Measurements from ENCODE around the gene LRRC4C.

The LRRC4C gene

GRCh38 chr11:40139066-40139465 lies 1320.4 kb downstream of the LRRC4C start:
- Histone ChIP-seq H3K9ac (ENCODE audit: low read length) (no peak overlapping the region), H3K36me3 (ENCODE audit: insufficient read depth, low read length) (no peaks in the 10 kb centered on the region), H3K79me2 (ENCODE audit: insufficient read depth, low read length) (no peaks in the 10 kb centered on the region), H3K9me2 (ENCODE audit: low read depth, low read length) (no peaks in the 10 kb centered on the region), H3F3A (ENCODE audit: insufficient read depth, low read length) (no peaks in the 10 kb centered on the region), H3K4me2 (ENCODE audit: low read length) (no peak overlapping the region), H4K20me1 (ENCODE audit: insufficient read depth, low read length) (no peaks in the 10 kb centered on the region), H3K27me3 (ENCODE audit: insufficient read depth, low read length) (no peaks in the 10 kb centered on the region), H3K27ac (ENCODE audit: low read depth, low read length, poor library complexity, severe bottlenecking) (no peak overlapping the region), H2AFZ (ENCODE audit: low read length) (no peak overlapping the region), H3K4me3 (ENCODE audit: low read depth, low read length, poor library complexity, severe bottlenecking) (no peak overlapping the region), H3K9me3 (ENCODE audit: low read length) (no peaks in the 10 kb centered on the region), H3K4me1 (ENCODE audit: insufficient read depth, low read length, severe bottlenecking) (no peaks in the 10 kb centered on the region)
- TF ChIP-seq CTCF (IDR thresholded peaks at IDR 0.05; ENCODE audit: low read length) (no peak), EZH2 (IDR thresholded peaks at IDR 0.05; ENCODE audit: borderline replicate concordance, low read length) (no peak)

- Histone ChIP-seq H3K9me3 (ENCODE audit: low read length) (no peaks in the 10 kb centered on the region), H3K9ac (ENCODE audit: low read length) (no peak overlapping the region), H3K27me3 (ENCODE audit: insufficient read depth, low read length) (no peaks in the 10 kb centered on the region)
These were observed 1324.5 kb downstream of the LRRC4C start for GRCh38 chr11:40134820-40135570.

GRCh38 chr11:40133498-40133897 lies 1326.0 kb downstream of the LRRC4C start:
- Histone ChIP-seq H3K4me1 (ENCODE audit: insufficient read depth, low read length, severe bottlenecking) (no peaks in the 10 kb centered on the region), H3K4me3 (ENCODE audit: low read depth, low read length, poor library complexity, severe bottlenecking) (no peak overlapping the region), H3K9me2 (ENCODE audit: low read depth, low read length) (no peaks in the 10 kb centered on the region), H2AFZ (ENCODE audit: low read length) (no peak overlapping the region), H3K79me2 (ENCODE audit: insufficient read depth, low read length) (no peaks in the 10 kb centered on the region), H3K4me2 (ENCODE audit: low read length) (no peak overlapping the region), H4K20me1 (ENCODE audit: insufficient read depth, low read length) (no peaks in the 10 kb centered on the region), H3K27ac (ENCODE audit: low read depth, low read length, poor library complexity, severe bottlenecking) (no peak overlapping the region), H3K9me3 (ENCODE audit: low read length) (no peaks in the 10 kb centered on the region), H3F3A (ENCODE audit: insufficient read depth, low read length) (no peaks in the 10 kb centered on the region), H3K36me3 (ENCODE audit: insufficient read depth, low read length) (no peaks in the 10 kb centered on the region), H3K9ac (ENCODE audit: low read length) (no peak overlapping the region), H3K27me3 (ENCODE audit: insufficient read depth, low read length) (no peaks in the 10 kb centered on the region)
- TF ChIP-seq EZH2 (IDR thresholded peaks at IDR 0.05; ENCODE audit: borderline replicate concordance, low read length) (no peak), CTCF (IDR thresholded peaks at IDR 0.05; ENCODE audit: low read length) (no peak)

More at GRCh38 chr11:40134820-40135570, 1324.5 kb downstream of the LRRC4C start:
- Histone ChIP-seq H3K4me2 (ENCODE audit: low read length) (no peak overlapping the region), H3K27ac (ENCODE audit: low read depth, low read length, poor library complexity, severe bottlenecking) (no peak overlapping the region), H3K79me2 (ENCODE audit: insufficient read depth, low read length) (no peaks in the 10 kb centered on the region), H3K4me3 (ENCODE audit: low read depth, low read length, poor library complexity, severe bottlenecking) (no peak overlapping the region), H2AFZ (ENCODE audit: low read length) (no peak overlapping the region), H3F3A (ENCODE audit: insufficient read depth, low read length) (no peaks in the 10 kb centered on the region), H3K36me3 (ENCODE audit: insufficient read depth, low read length) (no peaks in the 10 kb centered on the region), H3K4me1 (ENCODE audit: insufficient read depth, low read length, severe bottlenecking) (no peaks in the 10 kb centered on the region), H3K9me2 (ENCODE audit: low read depth, low read length) (no peaks in the 10 kb centered on the region), H4K20me1 (ENCODE audit: insufficient read depth, low read length) (no peaks in the 10 kb centered on the region)
- no peak for TF ChIP-seq CTCF (IDR thresholded peaks at IDR 0.05; ENCODE audit: low read length)
- no peak for TF ChIP-seq EZH2 (IDR thresholded peaks at IDR 0.05; ENCODE audit: borderline replicate concordance, low read length)

Data from OCI-LY1 (cell line).